ENCODE measurements around the gene SUSD5. TPM values are rescaled to one million over a fixed set of nuclear protein-coding genes. Genes with fewer than 3 reads are reported as not detected.

SUSD5 gene
- total RNA-seq, 1 experiment from 2014 or later = 4.9 TPM

DNA sequence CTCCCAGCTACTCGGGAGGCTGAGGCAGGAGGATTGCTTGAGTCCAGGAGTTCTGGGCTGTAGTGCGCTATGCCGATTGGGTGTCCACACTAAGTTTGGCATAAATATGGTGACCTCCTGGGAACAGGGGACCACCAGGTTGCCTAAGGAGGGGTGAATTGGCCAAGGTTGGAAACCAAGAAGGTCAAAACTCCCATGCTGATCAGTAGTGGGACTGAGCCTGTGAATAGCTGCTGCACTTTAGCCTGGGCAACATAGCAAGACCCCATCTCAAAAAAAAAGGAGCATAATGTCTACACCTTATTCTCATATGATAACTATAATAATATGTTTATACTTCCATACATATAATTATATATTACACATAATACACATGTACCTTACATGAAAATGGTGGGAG, 115.6 kb downstream of the SUSD5 start:
- Histone ChIP-seq H2BK120ac (ENCODE audit: low read depth, low read length, poor library complexity, severe bottlenecking) (no peak overlapping the region), H3K79me1 (ENCODE audit: insufficient read depth, low read depth, low read length, poor library complexity, severe bottlenecking) (no peaks in the 10 kb centered on the region), H3K4me1 (ENCODE audit: insufficient read depth, low read length) (no peaks in the 10 kb centered on the region), H3K56ac (ENCODE audit: insufficient read length, low read depth, low read length) (no peak overlapping the region), H3K14ac (ENCODE audit: insufficient read depth, low read length) (no peak overlapping the region), H4K8ac (replicated peaks; ENCODE audit: insufficient read length, low read depth, low read length) (no peak overlapping the region), H3K23ac (ENCODE audit: insufficient read length, low read depth, low read length) (no peak overlapping the region), H3K27me3 (ENCODE audit: insufficient read depth, low read length) (no peaks in the 10 kb centered on the region), H3K9me3 (ENCODE audit: control insufficient read depth, low read depth, low read length) (no peaks in the 10 kb centered on the region), H4K5ac (ENCODE audit: insufficient read length, low read depth, low read length) (no peak overlapping the region), H4K20me1 (ENCODE audit: control insufficient read depth, insufficient read depth, insufficient read length) (no peaks in the 10 kb centered on the region), H2AK5ac (ENCODE audit: insufficient read length, low read length) (no peak overlapping the region), H2BK5ac (ENCODE audit: insufficient read length, low read length) (no peak overlapping the region), H3K79me2 (ENCODE audit: insufficient read depth, low read length) (no peaks in the 10 kb centered on the region), H2BK15ac (ENCODE audit: low read depth, low read length) (no peak overlapping the region), H3K4me2 (ENCODE audit: insufficient read depth, insufficient read length, low read length) (no peak overlapping the region), H3K18ac (ENCODE audit: insufficient read length, low read depth, low read length) (no peak overlapping the region), H4K91ac (ENCODE audit: insufficient read length, low read depth, low read length) (no peak overlapping the region), H2AFZ (ENCODE audit: low read length) (no peak overlapping the region), H3K23me2 (ENCODE audit: insufficient read length, low read depth, low read length, poor library complexity, severe bottlenecking) (no peaks in the 10 kb centered on the region), H3K27ac (ENCODE audit: insufficient read length, low read depth, low read length) (no peak overlapping the region), H3T11ph (ENCODE audit: low read length) (no peak overlapping the region), H2BK20ac (ENCODE audit: low read depth, low read length, poor library complexity, severe bottlenecking) (no peak overlapping the region), H2BK12ac (ENCODE audit: insufficient read length, low read depth, low read length) (no peak overlapping the region), H3K4ac (ENCODE audit: low read depth, low read length) (no peak overlapping the region), H3K9ac (ENCODE audit: extremely low read depth, insufficient read length, low read length) (no peak overlapping the region)
- Mint-ChIP-seq H3K27ac (no peak overlapping the region), H3K36me3 (ENCODE audit: insufficient read depth in 1 of 3, low read depth in 3 of 3) (no peaks in the 10 kb centered on the region), H3K4me1 (peaks cover 0 to 4% of the 10 kb centered on the region in 2 experiments; a peak in 3 of 4 replicates), H3K27me3 (ENCODE audit: low read depth) (peaks cover 4% of the 10 kb centered on the region; the same call in 1 of the 2 replicates), H3K4me3 (no peak overlapping the region), H3K9me3 (no peaks in the 10 kb centered on the region)
- TF ChIP-seq, protein P1, sequence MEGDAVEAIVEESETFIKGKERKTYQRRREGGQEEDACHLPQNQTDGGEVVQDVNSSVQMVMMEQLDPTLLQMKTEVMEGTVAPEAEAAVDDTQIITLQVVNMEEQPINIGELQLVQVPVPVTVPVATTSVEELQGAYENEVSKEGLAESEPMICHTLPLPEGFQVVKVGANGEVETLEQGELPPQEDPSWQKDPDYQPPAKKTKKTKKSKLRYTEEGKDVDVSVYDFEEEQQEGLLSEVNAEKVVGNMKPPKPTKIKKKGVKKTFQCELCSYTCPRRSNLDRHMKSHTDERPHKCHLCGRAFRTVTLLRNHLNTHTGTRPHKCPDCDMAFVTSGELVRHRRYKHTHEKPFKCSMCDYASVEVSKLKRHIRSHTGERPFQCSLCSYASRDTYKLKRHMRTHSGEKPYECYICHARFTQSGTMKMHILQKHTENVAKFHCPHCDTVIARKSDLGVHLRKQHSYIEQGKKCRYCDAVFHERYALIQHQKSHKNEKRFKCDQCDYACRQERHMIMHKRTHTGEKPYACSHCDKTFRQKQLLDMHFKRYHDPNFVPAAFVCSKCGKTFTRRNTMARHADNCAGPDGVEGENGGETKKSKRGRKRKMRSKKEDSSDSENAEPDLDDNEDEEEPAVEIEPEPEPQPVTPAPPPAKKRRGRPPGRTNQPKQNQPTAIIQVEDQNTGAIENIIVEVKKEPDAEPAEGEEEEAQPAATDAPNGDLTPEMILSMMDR (conservative IDR thresholded peaks at IDR 0.05) = no peak
- WGBS (ENCODE audit: extremely low coverage, insufficient read length, low lambda C conversion rate) = no CpG with 5 or more reads among the region's 3 CpGs
- DNase-seq = no peak
